EH (cell line): ENCODE results near the gene CPSF6.
A peak's percentile ranks its signal among the peaks of the same experiment; 100 is the strongest.
"Not testable (repeated sequence)": the region's sequence is repeated elsewhere in the genome, so short reads cannot be mapped to it uniquely, and the experiment has no call there.

ENCODE experiments used
- DNase-seq: peaks from one replicate; pipeline ENCODE4 v3.0.0-alpha.2; 2015; ENCODE audit warnings: low read depth

Gene CPSF6

GRCh38 chr12:69258655-69259054 lies 19.3 kb downstream of the CPSF6 start:
- DNase-seq: no peak

GRCh38 chr12:69262264-69262974 lies 23.1 kb downstream of the CPSF6 start:
- DNase-seq: no peak

GRCh38 chr12:69265205-69265604 lies 25.8 kb downstream of the CPSF6 start:
- no peak for DNase-seq

- DNase-seq: not testable (repeated sequence)
These were observed 26.3 kb downstream of the CPSF6 start for GRCh38 chr12:69265633-69266032.

GRCh38 chr12:69266036-69266635 lies 26.8 kb downstream of the CPSF6 start:
- peak; percentile 65 for DNase-seq

GRCh38 chr12:69269736-69270135 lies 30.4 kb downstream of the CPSF6 start:
- no peak for DNase-seq

GRCh38 chr12:69272511-69272910 lies 33.1 kb downstream of the CPSF6 start:
- DNase-seq: no peak

- peak; percentile 43 for DNase-seq
These were observed 35.5 kb downstream of the CPSF6 start for GRCh38 chr12:69274861-69275260.

GRCh38 chr12:69275471-69275891 lies 36.1 kb downstream of the CPSF6 start:
- no peak for DNase-seq

- DNase-seq: no peak
These were observed 39.7 kb downstream of the CPSF6 start for GRCh38 chr12:69278814-69279782.

GRCh38 chr12:69284131-69284530 lies 44.8 kb downstream of the CPSF6 start:
- peak; percentile 75 for DNase-seq

GRCh38 chr12:69287556-69287955 lies 48.2 kb downstream of the CPSF6 start:
- no peak for DNase-seq

GRCh38 chr12:69290545-69291277 lies 51.3 kb downstream of the CPSF6 start:
- peak; percentile 73 for DNase-seq

GRCh38 chr12:69291278-69291593 lies 51.9 kb downstream of the CPSF6 start:
- no peak for DNase-seq

- no peak for DNase-seq
These were observed 58.8 kb downstream of the CPSF6 start for GRCh38 chr12:69298133-69298532.

- DNase-seq: no peak
These were observed 59.6 kb downstream of the CPSF6 start for GRCh38 chr12:69298947-69299346.

- no peak for DNase-seq
These were observed 64.9 kb downstream of the CPSF6 start for GRCh38 chr12:69304284-69304683.

- no peak for DNase-seq
These were observed 70.1 kb downstream of the CPSF6 start for GRCh38 chr12:69309461-69309860.

- no peak for DNase-seq
These were observed 73.8 kb downstream of the CPSF6 start for GRCh38 chr12:69313209-69313608.

GRCh38 chr12:69316784-69317183 lies 77.4 kb downstream of the CPSF6 start:
- not testable (repeated sequence) for DNase-seq

- not testable (repeated sequence) for DNase-seq
These were observed 77.9 kb downstream of the CPSF6 start for GRCh38 chr12:69317233-69317632.

- DNase-seq: no peak
These were observed 78.9 kb downstream of the CPSF6 start for GRCh38 chr12:69318225-69318624.
